CD1c-positive myeloid dendritic cell (primary cell): ENCODE measurements around the gene TMEM203.

Experiments
- DNase-seq: peaks from one replicate; pipeline ENCODE4 v3.0.0-alpha.2; 2016; ENCODE audit errors: extremely low spot score

TMEM203 gene

DNA sequence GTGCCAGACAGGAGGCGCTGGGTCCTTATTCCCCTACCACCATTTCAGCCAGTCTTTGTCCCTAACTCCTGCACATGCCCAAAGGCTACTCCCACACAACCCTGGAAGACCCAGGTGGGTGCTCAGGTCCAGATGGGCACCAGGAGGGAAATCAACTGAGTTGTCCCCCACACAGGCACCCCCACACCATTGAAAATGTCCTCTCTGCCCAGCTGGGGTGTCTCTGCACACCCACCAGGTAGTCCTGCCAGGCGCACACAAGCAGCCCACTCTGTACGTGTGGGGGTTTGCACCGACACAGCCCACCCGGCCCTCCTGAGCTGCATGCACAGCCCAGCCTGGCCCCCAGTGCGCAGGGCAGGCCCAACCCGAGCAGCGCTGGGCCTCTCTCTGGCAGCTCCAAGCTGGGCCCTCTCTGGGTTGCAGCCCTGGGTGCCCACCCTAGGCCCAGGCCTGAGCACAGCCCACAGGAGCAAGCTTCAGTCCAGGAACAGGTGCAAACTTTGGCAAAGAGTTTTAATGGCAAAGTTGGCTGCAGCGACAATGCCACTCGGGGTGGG, 14.4 kb upstream of the TMEM203 start:
- DNase-seq, result no peak

DNA sequence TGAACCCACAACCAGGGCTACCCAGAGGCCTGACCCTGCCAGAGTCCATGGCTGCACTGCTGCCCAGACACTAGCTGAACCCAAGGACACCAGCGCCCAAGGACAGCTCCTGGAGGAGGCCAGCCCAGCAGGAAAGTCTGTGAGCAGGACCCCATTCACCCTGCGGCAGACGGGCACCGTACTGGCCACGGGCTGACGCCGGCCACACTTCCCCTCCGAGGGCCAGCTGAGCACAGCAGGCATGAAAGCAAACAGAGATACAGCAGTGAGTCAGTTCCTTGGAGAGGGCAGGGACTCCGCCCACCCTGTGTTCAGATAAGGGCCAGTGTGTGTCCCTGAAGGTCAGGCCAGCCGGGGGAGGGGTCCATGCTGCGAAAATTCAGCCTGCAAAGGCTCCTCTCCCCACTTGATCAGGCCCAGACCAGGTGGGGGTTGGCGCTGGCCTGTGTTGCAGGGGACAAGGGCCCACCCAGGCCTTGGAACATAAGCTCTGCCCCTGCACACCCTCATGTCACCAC, 13.4 kb upstream of the TMEM203 start:
- peak; percentile 51 for DNase-seq

DNA sequence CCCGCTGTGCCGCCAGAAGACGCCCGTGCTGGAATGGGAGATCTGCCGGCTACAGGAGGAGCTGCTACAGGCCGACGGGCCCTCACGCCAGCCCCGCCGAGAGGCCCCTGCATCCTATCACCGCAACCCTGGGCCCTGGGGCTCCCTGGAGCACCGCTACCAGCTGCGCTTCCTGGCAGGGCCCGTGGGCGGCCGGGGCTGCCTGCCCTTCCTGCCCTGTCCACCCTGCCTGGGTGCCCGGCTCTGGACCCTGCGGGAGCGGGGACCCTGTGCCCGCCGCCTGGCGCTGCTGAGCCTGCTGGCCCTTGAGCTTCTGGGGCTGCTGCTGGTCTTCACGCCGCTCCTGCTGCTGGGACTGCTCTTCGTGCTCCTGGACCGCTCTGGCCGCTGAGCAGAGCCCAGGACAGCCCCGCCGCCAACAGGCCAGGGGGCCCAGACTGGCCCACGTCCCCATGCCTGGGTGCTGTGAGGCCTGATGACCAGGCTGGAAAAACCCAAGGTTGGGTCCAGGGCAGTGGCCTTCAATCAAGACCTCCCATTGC, 12.8 kb upstream of the TMEM203 start:
- DNase-seq, result no peak

DNA sequence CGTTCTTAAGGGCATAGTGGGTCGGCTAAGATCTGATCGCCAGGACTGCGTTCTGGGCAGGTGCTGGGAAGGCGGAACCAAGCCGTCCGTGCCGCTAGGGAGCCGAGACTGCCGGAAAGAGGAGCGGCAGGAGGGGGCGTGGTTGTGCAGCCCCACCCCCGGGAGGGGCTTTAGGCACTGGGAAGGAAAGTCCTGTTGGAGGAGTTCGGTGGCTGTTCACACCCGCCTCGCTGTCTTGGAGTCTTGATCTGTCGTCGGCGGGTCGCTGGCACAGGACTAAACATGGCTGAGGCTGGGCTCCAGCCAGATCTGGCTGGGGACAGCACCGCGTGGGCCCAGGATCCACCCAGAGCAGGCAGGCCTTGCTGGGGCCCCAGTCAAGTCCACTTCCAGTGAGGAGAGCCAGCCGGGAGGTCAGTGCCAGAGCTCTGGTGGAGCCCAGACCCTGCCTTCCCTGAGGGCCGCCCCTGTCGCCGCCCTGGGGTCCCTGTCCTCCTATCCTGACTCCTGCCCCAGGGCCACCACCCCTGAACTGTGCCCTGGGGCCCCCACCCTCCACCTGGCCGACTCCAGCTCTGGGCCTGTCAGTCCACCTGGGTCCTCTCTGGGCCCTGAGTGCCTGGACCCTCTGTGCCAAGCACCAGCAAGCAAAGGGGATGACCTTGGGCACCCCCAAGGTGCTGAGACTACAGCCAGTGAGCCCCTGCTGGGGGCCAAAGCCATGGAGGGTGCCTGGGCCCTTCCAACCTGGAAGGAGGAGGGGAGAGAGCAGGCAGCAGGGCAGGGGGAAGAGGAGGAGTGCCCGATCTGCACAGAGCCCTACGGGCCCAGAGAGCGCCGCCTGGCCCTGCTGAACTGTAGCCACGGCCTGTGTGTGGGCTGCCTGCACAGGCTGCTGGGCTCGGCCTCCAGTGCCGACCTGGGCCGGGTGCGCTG, 12.1 kb upstream of the TMEM203 start:
- DNase-seq, result peak; percentile 27

DNA sequence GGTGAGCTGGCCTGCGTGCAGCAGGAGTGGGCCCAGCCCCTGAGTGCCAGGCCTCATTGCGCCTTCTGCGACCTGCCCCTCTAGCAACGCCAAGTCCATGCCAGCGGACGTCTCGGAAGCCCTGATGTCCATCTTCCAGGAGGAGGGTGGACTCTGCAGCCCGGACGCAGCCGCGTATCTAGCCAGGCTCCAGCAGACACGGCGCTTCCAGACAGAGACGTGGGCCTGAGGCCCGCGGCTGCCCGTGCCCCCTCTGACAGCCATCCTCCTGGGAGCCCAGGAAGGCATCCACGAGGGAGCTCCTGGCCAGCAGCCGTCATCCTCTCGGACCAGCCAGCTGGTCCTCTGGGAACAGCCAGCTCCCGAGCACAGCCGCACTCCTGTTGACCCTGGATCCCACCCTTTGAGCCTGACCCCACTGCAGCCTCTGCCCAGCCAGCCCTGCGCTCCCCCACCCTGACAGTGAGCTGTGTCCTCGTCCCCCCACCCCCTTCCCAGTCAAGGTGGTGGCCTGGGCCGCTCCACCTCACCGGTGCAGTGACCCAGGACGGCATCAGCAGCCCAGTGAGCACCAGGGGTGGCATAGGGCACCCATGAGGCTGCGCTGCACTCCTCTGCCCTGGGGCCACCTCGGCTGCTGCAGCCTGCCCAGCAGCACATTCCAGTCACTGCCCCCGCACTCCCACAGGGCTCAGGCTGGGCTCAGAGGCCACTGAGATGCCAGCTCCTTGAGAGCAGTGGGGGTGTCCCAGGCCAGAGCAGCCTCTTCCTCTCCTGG, 10.9 kb upstream of the TMEM203 start:
- DNase-seq, result no peak

DNA sequence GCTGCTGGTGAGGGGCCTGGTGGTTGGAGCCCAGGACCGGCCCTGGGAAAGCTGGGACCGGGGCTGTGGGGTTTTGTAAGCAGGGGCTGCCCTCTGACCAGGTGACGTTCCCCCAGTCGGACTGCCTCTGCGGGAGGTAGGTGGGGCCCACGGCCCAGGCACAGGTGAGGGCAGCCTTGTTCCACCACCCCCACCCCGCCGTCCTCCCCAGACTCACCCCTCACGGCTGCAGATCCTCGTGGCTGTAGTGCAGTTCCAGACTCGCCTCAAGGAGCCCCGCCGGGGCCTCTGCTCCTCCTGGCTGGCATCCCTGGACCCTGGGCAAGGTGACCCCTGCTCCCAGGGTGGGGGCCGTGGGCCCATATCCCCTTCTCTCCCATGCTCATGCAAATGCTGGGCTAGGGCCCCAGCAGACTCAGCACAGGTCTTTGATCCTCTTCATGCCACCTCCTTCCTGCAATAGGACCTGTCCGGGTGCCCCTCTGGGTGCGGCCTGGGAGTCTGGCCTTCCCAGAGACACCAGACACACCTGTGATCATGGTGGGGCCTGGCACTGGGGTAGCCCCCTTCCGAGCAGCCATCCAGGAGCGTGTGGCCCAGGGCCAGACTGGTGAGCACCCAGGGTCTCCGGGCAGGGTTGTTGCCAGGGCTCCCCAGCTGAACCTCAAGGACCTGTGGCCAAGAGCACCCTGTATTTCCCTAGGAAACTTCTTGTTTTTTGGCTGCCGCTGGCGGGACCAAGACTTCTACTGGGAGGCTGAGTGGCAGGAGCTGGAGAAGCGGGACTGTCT, 9.9 kb upstream of the TMEM203 start:
- DNase-seq, result no peak

DNA sequence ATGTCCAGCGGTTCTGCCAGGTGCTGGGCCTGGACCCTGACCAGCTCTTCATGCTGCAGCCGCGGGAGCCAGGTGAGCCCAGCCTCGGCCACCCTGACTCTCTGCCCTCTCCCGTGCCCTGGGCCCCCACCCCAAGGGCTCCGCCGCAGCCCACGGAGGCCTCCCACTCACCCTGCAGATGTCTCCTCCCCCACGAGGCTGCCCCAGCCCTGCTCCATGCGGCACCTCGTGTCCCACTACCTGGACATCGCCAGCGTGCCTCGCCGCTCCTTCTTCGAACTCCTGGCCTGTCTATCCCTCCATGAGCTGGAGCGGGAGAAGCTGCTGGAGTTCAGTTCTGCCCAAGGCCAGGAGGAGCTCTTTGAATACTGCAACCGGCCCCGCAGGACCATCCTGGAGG, 9.2 kb upstream of the TMEM203 start:
- no peak for DNase-seq

DNA sequence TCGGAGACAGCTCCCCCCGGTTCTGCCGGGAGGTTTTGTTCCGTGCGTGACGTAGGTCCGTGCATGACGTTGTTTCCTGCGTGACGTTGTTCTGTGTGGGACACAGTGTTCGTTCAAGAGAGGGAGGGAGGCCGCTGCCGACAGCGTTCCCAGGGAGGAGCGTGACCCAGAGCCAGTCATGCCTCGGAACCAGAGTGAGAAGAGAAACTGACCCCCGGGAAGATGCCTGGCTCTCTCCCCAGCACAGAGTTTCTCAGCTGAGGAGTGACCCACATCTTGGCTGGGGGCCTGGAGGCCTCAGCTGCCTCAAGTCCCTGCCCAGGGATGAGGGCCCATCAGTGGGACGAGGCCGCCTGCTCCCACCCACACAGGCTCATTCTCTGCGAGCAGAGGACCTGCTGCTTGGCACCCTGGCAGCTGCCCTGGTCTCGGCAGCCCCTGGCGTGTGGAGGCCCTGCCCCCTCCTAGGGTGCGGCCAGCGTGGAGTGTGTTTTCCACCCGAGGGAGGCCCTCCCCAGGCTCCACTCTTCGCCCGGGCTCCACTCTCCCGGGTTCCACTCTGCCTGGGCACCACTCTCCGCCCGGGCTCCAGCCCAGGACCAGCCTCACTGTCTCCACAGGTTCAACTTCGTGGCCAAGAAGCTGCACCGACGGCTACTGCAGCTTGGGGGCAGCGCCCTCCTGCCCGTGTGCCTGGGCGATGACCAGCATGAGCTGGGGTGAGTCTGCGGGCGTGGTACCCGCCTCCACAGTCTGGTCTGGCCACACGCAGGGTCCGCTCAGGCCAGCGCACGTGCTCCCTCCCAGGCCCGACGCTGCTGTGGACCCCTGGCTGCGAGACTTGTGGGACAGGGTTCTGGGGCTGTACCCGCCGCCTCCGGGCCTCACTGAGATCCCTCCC, 8.0 kb upstream of the TMEM203 start:
- no peak for DNase-seq

DNA sequence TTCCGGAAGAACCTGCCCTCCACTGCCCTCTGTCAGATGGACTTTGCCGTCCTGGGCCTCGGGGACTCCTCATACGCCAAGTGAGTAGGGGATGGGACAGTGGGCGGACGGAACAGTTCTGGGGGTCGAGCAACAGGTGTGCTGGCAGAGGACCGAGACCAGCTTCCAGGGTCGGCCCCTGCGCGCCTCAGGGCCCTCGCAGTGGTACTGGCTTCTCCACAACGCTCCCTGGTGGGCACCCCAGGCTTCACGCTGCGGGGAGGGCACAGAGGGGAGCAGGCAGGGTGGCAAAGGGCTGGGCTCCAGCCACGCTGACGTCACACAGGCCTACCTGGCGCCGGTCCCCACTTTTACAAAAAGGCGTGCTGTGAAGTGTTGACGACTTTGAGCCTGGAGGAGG, 7.1 kb upstream of the TMEM203 start:
- no peak for DNase-seq

DNA sequence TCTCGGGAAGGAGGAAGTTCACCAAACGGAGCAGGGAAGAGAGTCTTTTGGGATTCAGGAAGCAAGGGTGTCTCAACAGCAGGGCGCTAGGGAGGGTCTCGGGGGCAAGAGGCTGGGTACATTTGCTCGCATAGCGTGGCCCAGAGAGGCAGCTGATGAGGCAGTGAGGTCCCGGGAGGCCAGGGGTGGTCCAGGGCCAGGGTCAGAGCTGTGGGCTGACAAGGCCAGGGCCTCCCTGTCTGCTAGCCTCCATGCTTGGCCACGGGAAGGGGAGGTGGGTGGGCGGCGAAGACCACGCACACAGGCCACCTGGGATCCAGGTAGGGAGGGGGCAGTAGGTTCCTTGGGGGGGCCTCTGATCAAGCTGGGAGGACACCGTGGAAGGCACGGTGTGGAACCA, 6.1 kb upstream of the TMEM203 start:
- no peak for DNase-seq

DNA sequence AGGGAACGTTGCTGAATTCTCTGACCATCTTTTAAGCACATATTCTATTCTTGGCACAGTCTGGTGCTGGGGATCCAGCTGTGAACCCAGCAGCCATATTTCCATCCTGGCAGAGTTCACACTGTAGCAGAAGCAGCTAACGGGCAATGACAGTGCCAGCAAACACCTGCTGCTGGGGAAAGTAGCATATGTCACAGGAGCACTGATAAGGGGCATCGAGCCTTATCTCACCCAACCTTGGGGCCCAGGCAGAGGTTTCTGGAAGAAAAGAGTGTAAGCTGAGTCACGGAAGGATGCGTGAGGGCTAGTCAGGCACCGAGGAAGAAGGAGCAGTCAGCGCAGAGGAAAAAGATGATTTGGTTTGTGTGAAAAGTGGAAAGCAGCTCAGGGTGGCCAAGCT, 1.2 kb upstream of the TMEM203 start:
- no peak for DNase-seq

DNA sequence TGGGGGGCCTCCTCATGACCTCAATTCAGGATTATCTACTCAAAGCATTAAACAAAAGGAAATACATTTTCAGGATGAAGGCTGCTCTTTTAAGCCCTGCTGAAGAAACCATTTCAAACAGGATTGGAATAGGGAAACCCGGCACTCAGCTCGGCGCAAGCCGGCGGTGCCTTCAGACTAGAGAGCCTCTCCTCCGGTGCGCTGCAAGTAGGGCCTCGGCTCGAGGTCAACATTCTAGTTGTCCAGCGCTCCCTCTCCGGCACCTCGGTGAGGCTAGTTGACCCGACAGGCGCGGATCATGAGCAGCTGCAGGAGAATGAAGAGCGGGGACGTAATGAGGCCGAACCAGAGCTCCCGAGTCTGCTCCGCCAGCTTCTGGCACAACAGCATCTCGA, 720 bp downstream of the TMEM203 start:
- DNase-seq, result no peak

DNA sequence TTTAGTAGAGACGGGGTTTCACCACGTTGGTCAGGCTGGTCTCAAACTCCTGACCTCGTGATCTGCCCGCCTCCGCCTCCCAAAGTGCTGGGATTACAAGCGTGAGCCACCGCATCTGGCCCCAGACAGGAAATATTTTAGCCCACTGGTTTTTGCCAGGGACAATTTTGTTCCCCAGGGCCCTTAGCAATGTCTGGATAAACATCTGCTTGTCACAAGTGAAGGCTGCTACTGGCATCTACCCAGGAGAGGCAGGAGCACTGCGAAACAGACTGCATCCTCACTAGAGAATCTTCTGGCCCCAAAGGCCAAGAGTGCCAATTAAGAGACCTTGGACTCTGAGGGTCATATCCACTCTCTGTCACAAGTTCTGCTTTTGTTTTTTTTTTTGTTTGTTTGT, 2.5 kb downstream of the TMEM203 start:
- no peak for DNase-seq

DNA sequence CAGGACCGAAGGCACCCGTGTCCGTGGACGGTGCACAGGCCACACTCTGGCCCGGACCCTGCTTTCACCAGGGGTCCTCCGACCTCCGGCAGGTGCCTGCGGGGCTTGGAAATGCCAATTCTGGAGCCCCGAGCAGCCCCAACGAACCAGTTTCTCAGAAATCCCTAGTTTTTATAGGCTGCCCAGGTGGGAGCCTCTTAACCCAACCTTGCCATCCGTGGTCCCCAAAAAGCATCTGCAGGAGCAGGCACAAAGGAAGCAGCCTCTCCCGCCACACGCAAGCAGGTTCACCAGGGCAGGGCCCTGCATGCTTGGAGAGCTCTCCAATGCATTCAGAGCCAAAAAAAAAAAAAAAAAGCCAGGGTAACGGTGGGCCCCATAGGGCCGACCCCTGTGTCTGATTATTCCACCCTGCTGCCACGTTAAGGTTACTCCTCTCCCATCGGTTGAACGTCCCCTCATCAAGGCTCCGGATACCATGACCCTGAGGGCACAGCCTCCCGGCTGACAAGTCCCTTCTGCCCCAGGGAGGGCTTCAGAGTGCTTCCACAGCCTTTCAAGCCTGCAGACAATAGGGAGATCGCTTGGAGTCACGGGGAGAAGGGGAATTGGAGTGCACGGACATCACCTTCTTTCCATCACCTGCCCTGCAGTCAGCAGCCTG, 4.1 kb downstream of the TMEM203 start:
- no peak for DNase-seq

DNA sequence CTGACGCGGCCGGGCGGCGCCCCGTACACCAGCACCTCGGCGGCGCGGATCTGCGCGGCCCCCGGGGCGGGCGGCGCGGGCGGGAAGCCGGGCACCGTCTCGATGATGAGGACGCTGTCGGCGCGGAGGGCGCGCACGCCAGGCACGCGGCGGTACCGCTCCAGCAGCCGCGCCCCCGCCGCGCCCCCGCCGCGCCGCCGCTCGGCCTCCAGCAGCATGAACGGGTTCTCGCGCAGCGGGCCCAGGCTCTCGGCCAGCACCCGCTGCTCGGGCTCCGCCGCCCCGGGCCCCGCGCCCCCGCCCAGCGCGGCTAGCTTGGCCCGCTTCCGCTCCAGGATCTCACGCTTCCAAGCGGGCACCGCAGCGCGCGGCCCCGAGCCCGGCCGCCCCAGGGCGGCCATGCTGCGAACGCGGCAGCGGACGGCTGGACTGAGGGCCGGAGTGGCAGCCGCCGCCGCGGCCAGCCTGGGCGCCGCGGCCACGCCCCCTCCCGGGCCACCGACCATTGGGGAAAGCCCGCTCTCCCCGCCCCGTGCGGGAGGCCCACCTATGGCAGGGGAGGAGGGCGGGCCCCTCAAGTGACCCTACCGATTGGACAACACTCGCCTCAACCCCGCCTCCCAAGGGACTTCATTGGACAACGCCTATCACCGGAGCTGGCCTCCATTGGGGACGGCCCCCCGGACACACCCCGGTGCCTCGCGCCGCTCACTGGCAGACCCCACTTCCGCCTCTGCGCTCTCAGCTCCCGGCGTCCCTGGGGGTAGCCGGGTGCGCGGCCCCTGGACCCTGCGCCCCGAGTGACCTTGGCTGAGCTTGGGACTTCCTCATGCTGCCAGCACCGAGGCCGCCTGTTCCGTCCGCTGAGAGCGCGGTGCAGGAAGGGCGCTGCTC, 4.9 kb downstream of the TMEM203 start, which contains the start of gene TPRN:
Gene TPRN, minus strand, starts transcription at position 431 of the 894 bp plus-strand sequence. Its CDS starts 30 bp downstream, at position 401.
- peak; percentile 99 for DNase-seq

DNA sequence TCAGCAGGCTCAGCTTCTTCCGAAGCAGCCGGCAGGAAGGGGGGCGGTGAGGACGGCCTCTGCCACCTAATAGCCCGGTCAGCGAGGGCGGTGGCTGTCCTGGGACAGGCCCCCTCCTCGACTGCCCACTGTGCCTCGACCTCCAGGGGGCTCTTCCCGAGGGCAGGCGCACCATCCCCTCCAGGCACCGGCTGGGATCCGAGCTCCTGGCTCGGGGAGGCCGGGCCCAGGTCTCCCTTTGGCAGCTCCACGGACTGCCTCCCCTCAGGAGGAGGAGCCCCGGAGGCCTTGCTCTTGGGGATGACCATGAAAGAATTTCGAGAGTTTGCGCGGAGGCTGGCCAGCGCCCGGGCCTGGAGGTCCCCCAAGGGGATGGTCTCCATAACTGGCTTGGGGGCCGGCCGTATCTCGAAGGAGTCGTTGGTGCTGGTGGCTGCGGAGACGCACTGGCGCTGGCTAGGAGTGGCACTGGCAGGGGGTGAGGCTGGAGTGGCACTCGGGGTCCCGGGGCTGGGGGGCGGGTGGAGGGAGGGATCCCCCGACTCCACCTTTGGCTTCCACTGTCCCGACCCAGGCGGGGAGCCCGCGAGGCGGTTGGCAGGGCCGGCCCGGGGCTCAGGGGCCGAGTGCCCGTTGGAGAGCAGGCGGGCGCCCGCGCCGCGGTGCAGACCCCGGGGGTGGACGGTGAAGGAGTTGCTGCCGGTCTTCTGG, 5.9 kb downstream of the TMEM203 start:
- DNase-seq, result no peak

DNA sequence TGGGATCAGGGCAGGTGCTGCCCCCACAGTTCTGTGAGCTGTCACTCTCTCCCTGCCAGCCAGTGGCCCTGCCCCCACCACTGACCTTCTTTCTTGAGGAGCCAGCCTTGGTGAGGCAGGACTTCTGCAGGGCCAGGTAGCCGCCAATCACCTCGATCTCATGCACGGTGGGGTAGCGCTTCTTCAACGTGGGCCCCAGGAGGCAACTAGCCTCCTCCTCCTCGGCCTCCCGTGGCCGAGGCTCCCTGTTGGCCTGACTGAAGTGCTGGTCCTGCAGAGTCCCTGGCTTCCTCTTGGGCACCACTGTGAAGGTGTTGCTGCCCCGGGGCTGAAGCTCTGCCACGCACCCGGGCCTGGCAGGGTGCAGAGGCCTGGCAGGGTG, 6.6 kb downstream of the TMEM203 start:
- no peak for DNase-seq
